ENCODE data around the gene HPN.

HPN gene

GRCh38 chr19:35008891-35009341 lies 32.6 kb upstream of the HPN start:
- TF ChIP-seq YY1 (IDR thresholded peaks at IDR 0.05; ENCODE audit: low read depth) (no peak), ZBTB7A (IDR thresholded peaks at IDR 0.05; ENCODE audit: low read depth) (no peak), NFIC (IDR thresholded peaks at IDR 0.05) (no peak), CREB1 (IDR thresholded peaks at IDR 0.05; ENCODE audit: low read depth) (no peak), CEBPB (IDR thresholded peaks at IDR 0.05) (no peak), EGR1 (IDR thresholded peaks at IDR 0.05) (no peak), USF1 (IDR thresholded peaks at IDR 0.05) (no peak), REST (IDR thresholded peaks at IDR 0.05; ENCODE audit: low read depth) (no peak), TEAD4 (IDR thresholded peaks at IDR 0.05) (no peak), TCF12 (IDR thresholded peaks at IDR 0.05; ENCODE audit: low read depth) (no peak)

- TF ChIP-seq TCF12 (IDR thresholded peaks at IDR 0.05; ENCODE audit: low read depth), result no peak
- no peak for TF ChIP-seq NFIC (IDR thresholded peaks at IDR 0.05)
- TF ChIP-seq EP300 (IDR thresholded peaks at IDR 0.05; ENCODE audit: borderline replicate concordance), result no peak
- TF ChIP-seq MAX (IDR thresholded peaks at IDR 0.05), result no peak
- TF ChIP-seq CEBPB (IDR thresholded peaks at IDR 0.05), result no peak
These were observed 31.8 kb upstream of the HPN start for GRCh38 chr19:35009424-35010415.

- no peak for TF ChIP-seq TAF1 (IDR thresholded peaks at IDR 0.05; ENCODE audit: low read depth)
- TF ChIP-seq YY1 (IDR thresholded peaks at IDR 0.05; ENCODE audit: low read depth), result no peak
- no peak for TF ChIP-seq REST (IDR thresholded peaks at IDR 0.05; ENCODE audit: low read depth)
- no peak for TF ChIP-seq USF1 (IDR thresholded peaks at IDR 0.05)
- no peak for TF ChIP-seq CEBPB (IDR thresholded peaks at IDR 0.05)
These were observed 30.3 kb upstream of the HPN start for GRCh38 chr19:35011091-35011689.

GRCh38 chr19:35011737-35012682 lies 29.5 kb upstream of the HPN start:
- TF ChIP-seq EP300 (IDR thresholded peaks at IDR 0.05; ENCODE audit: borderline replicate concordance) (no peak), USF1 (IDR thresholded peaks at IDR 0.05) (no peak), CREB1 (IDR thresholded peaks at IDR 0.05; ENCODE audit: low read depth) (no peak), CEBPB (IDR thresholded peaks at IDR 0.05) (no peak), NFIC (IDR thresholded peaks at IDR 0.05) (no peak), REST (IDR thresholded peaks at IDR 0.05; ENCODE audit: low read depth) (no peak), TCF12 (IDR thresholded peaks at IDR 0.05; ENCODE audit: low read depth) (no peak), RAD21 (IDR thresholded peaks at IDR 0.05; ENCODE audit: low read depth) (no peak), TAF1 (IDR thresholded peaks at IDR 0.05; ENCODE audit: low read depth) (no peak), YY1 (IDR thresholded peaks at IDR 0.05; ENCODE audit: low read depth) (no peak), MAX (IDR thresholded peaks at IDR 0.05) (no peak), ZBTB7A (IDR thresholded peaks at IDR 0.05; ENCODE audit: low read depth) (no peak)

Data from Ishikawa (cell line).